GM19455 (cell line): Measurements from ENCODE around the gene BEX4.
"Not testable (repeated sequence)": the region's sequence is repeated elsewhere in the genome, so short reads cannot be mapped to it uniquely, and the experiment has no call there.

Experiments
- ATAC-seq: cut with Tn5 transposase; IDR thresholded peaks from one replicate; pipeline ENCODE4 v1.9.1; 2021; ENCODE audit not compliant: unreplicated experiment

BEX4 gene

GRCh38 chrX:103235608-103236007 lies 20.7 kb downstream of the BEX4 start:
- ATAC-seq, result not testable (repeated sequence)

GRCh38 chrX:103236296-103236695 lies 21.4 kb downstream of the BEX4 start:
- no peak for ATAC-seq

- ATAC-seq, result no peak
Observed at GRCh38 chrX:103240155-103240554, 25.2 kb downstream of the BEX4 start.

- no peak for ATAC-seq
Observed at GRCh38 chrX:103248553-103248952, 33.6 kb downstream of the BEX4 start.

GRCh38 chrX:103249805-103250204 lies 34.9 kb downstream of the BEX4 start:
- ATAC-seq, result no peak

GRCh38 chrX:103250977-103251376 lies 36.1 kb downstream of the BEX4 start:
- no peak for ATAC-seq

- no peak for ATAC-seq
Observed at GRCh38 chrX:103253608-103254007, 38.7 kb downstream of the BEX4 start.

- peak; percentile 46 for ATAC-seq
Observed at GRCh38 chrX:103254171-103254824, 39.4 kb downstream of the BEX4 start.

- peak; percentile 97 for ATAC-seq
Observed at GRCh38 chrX:103254921-103255493, 40.1 kb downstream of the BEX4 start, which contains the start of gene TCEAL8. Gene TCEAL8, minus strand, starts transcription at chrX:103255155. Its CDS starts 1,176 bp downstream, at chrX:103253979.

- no peak for ATAC-seq
Observed at GRCh38 chrX:103256651-103257050, 41.7 kb downstream of the BEX4 start.

GRCh38 chrX:103258275-103258674 lies 43.4 kb downstream of the BEX4 start:
- no peak for ATAC-seq
